UCSD-AML1 (cell line): ENCODE measurements around the gene AMIGO1.
A peak's percentile ranks its signal among the peaks of the same experiment; 100 is the strongest.

Experiments
- DNase-seq: peaks from one replicate; lab custom pipeline; 2025; ENCODE audit not compliant: unreplicated experiment; lab: John Stamatoyannopoulos, UW

Gene AMIGO1, protein sequence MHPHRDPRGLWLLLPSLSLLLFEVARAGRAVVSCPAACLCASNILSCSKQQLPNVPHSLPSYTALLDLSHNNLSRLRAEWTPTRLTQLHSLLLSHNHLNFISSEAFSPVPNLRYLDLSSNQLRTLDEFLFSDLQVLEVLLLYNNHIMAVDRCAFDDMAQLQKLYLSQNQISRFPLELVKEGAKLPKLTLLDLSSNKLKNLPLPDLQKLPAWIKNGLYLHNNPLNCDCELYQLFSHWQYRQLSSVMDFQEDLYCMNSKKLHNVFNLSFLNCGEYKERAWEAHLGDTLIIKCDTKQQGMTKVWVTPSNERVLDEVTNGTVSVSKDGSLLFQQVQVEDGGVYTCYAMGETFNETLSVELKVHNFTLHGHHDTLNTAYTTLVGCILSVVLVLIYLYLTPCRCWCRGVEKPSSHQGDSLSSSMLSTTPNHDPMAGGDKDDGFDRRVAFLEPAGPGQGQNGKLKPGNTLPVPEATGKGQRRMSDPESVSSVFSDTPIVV

DNA sequence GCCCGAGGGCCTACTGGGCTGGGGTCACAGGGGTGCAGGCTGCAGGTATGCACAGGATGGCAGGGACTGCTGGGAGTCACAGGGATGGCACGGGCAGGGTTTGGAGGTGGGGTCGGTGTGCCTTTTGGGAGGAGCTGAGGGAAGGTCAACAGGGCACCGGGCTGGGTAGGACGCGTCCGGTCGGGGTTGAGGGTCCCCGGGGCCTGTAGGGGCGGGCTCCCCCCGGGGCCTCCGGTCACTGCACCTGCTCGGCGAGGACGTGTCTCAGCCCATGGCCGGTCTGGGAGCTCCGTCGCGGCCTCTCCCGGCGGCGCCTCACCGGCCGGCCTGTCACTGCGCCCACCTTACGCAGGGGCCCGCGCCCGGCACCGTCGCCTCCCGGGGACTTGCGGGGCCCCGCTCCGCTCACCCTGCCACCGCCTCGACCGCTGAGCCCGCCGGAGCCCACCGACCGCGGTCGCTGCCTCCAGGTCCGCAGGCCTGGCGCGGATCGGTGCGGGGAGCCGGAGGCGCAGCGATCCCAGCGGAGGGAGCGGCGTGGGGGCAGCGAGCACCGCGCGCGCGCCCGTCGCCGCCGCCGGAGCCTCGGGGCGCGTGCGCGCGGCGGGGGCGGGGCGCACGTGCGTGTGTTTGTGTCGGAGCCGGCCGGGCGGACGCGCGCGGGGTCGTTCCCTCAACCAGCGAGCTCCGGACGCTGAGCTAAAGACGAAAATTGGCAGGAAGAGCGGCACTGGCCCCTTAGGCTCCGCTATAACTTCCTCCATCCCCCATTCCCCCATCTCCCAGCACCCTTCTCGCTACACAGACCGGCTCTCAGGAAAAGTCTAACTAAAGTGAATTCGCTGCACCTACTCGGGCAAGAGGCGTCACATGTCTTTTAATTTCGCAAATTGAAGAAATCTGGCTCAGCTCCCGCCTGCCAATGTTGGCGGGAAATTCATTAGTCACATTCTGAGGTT is at the start of gene AMIGO1:
Gene AMIGO1 (minus strand): TSS at position 552 of the 959 bp plus-strand sequence. CDS start 815 bp downstream, outside the sequence.
- DNase-seq, result no peak

GRCh38 chr1:109557520-109557919 is 48.0 kb upstream of the AMIGO1 start:
- no peak for DNase-seq

DNA sequence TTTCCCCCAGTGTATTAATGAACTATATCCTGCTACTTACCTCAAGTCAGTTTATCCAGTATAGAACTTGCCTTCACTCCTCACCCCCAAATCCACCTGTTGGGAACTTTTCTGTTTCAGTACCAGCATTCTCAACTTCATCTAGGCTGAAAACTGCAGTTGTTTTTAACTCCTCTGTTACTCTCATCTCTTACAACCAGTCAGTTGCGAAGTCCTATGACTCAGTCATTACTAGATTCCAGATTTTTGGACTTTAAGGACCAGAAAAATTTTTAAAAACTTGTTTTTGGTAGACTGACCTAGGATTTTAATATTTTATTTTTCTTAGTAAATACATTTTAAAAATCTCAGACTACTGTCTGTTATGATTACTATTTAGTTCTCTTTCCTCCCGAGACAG is 47.0 kb upstream of the AMIGO1 start:
- DNase-seq, result no peak

DNA sequence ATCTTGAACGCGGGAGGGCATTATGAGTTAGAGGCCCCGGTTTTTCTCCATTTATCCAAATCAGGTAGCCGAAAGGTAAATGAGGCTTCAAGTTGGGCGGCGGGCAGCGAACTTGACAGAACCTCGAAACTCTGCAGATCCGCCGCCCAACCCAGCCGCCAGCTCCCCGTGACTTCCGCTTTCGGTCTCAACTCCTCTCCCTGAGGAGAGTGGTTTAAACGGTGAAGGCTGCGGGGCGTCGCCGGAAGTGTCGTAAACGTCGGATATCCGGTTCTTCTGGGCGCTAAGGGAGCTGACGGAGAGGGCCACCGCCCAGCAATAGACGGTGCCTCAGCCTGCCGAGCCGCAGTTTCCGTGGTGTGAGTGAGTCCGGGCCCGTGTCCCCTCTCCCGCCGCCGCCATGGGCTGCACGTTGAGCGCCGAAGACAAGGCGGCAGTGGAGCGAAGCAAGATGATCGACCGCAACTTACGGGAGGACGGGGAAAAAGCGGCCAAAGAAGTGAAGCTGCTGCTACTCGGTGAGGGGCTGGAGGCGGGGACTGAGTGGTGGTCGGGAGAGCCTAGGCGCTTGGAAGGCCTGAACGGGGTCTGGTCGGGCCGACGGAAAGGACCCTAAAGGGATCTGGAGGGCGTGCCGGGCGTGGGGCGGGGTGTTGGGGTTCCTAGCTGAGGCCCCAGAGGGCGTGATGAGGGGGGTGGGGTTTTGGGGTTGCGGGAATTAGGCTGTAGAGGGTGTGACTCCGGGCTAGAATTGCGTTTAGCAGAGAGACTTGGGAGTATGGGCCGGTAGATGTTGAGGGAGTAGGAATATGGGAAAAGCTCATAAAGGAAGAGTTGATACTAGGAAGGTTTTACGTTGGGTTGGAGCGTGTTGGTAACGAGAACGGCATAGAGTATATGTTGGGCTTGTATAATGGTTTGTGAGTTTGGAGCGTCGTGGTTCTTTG is 39.1 kb upstream of the AMIGO1 start, which contains the start of gene GNAI3:
Gene GNAI3 (plus strand): TSS at position 295 of the 947 bp plus-strand sequence. CDS start 106 bp downstream, at position 401.
- DNase-seq, result peak; percentile 94

GRCh38 chr1:109547463-109548320 is 38.2 kb upstream of the AMIGO1 start:
- no peak for DNase-seq

DNA sequence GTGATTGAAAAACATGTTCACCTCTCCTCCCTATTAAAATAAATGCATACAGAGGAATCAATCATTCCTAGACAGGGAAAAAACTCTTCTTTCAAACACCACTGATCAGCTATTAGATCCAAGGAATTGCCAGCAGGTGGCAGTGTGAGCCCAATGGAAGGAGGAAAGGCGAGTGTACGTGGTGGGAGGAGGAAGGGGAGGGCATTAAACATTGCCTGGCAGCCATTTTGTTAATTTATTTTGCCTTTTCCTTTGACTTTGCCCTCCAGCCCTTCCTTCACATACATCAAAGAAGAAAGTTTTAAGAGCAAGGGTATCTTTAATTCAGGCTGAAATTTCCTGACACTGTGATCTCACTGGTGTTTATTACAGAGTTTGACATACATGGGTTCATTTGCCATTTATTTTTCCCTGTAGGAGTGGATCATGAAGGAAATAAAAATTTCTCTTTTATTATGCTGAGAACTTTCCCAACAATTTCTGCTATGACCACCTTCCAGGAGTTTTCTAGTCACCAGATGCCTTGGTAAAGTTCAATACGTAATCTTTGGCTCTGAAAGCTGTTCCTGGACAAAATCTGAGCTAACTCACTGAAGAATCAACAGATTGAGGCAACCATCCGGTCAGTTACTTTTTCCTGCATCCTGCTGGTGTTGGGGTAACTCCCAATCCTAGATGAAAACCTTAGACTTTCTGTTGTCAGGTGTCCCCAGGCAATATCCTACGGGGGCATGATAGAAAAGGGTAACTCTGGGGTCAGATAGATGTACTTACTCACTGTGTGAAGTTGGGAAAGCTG is 37.0 kb upstream of the AMIGO1 start:
- DNase-seq, result peak; percentile 76

GRCh38 chr1:109543988-109544735 is 34.6 kb upstream of the AMIGO1 start:
- DNase-seq, result no peak

GRCh38 chr1:109543283-109543987 is 33.9 kb upstream of the AMIGO1 start:
- no peak for DNase-seq

GRCh38 chr1:109542657-109543056 is 33.1 kb upstream of the AMIGO1 start:
- DNase-seq, result no peak

GRCh38 chr1:109541102-109541501 is 31.6 kb upstream of the AMIGO1 start:
- DNase-seq, result no peak

DNA sequence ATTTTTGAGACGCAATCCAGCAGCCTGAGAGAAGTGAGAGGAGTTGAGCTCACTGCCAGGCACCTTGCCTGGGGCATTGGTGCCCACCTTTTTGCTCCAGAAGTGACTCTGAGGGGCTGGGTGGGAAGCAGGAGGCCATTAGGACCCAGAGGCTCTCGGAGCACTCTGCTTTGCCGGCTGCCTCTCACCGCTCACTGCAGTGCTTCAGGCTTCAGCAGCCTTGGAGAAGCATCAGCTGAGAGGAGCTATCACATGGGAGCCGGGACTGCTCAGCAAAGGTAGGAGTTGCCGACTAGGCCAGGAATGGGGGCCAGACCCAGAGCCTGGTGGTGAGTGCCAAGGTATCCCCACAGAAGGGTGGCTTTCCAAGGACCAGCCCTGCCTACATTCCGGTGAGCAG is 30.1 kb upstream of the AMIGO1 start, which contains the start of gene GPR61:
Gene GPR61 (plus strand): TSS at position 197 of the 400 bp plus-strand sequence. CDS start 3,151 bp downstream, outside the sequence.
- no peak for DNase-seq

GRCh38 chr1:109538827-109539555 is 29.5 kb upstream of the AMIGO1 start:
- no peak for DNase-seq

GRCh38 chr1:109537450-109538178 is 28.1 kb upstream of the AMIGO1 start:
- no peak for DNase-seq

DNA sequence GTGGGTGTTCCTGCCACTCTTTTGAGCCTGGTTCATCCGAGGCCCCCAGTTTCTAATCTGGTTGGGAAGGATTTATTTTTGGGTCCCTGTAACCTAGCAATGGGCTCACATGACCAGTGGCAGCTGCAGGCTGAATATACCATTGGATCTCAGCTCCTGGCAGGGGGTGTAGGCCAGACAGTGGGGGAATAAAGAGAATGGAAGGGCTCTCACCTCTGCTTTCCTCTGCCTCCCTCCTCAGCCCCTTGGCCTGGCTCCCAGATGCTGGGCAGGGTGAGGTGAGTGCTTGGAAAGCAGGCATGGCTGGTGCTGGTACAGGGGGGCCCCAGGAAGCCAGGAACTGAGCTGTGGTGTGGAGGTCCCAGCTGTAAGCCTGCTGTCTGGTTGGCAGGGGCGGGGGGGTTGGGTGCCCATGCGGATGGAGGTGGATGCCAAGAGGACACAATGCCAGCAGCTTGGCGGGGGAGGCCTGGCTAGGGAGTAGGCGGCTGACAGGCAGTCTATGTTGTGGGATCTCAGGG is 26.5 kb upstream of the AMIGO1 start:
- DNase-seq, result no peak

DNA sequence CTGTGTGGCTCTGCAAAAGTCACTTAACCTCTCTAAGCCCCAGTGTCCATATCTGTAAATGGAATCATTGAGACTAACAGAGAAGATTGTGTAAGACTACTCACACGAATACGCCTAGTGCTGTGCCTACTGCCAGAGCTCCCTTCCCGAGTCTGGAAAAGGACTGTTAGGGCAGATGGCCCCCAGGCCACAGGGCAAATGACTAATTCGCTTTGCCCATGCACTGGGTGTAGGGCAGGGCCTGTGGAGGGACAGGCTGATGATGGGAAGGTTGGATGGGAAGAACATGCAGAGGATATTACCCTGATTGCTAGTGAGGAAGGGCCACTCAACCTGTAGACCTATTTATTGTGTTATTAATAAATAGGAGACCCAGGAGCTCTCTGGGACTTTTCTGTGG is 26.0 kb upstream of the AMIGO1 start:
- no peak for DNase-seq
